ENCODE measurements around the gene ADGRG3. TPM values are rescaled to one million over a fixed set of nuclear protein-coding genes. Genes with fewer than 3 reads are reported as not detected.

ADGRG3 gene
- total and polyA plus RNA-seq, 2 experiments from 2014 or later: not detected

DNA sequence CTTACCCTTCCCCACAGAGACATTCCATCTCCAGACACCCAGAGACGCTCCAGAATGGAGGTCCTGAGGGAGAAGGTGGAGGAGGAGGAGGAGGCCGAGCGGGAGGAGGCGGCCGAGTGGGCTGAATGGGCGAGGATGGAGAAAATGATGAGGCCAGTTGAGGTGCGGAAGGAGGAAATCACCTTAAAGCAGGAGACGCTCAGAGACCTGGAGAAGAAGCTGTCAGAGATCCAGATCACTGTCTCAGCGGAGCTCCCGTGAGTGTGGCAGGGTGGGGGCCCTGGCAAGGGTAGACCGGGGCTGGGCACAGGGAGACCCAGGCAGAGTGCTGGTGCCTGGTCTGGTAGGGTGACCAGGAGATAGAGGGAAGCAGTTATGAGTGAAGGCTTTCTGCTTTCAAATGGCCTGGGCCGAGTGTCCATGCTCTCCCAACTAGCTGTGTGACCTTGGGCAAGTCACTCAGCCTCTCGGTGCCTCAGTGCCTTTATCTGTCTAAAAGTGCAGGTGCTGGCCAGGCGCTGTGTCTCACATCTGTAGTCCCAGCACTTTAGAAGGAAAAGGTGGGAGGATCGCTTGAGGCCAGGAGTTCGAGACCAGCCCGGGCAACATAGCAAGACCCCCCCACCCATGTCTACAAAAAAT lies 29.9 kb downstream of the ADGRG3 start:
- no peaks in the 10 kb centered on the region for H3K36me3 Mint-ChIP-seq (ENCODE audit: low read depth)
- H3K4me3 ChIP-seq: no peak overlapping the region
- no peaks in the 10 kb centered on the region for H3K79me2 ChIP-seq (replicated peaks; ENCODE audit: insufficient read depth)
- no peaks in the 10 kb centered on the region for H4K20me1 ChIP-seq (replicated peaks; ENCODE audit: insufficient read depth)
- no peaks in the 10 kb centered on the region for H3F3A ChIP-seq (replicated peaks; ENCODE audit: low read depth)
- H3K27ac ChIP-seq (ENCODE audit: low read depth): no peak overlapping the region
- no peaks in the 10 kb centered on the region for H3K36me3 ChIP-seq (ENCODE audit: insufficient read depth)
- no peaks in the 10 kb centered on the region for H3K4me1 ChIP-seq (ENCODE audit: insufficient read depth)
- H3K27me3 Mint-ChIP-seq (ENCODE audit: insufficient read depth, low read depth, poor library complexity): peaks cover 3% of the 10 kb centered on the region
- DNase-seq (ENCODE audit: low spot score) (no peak), ATAC-seq (no peak)
- H3K9me2 ChIP-seq (ENCODE audit: insufficient read depth): no peaks in the 10 kb centered on the region
- H3K9me3 Mint-ChIP-seq: no peaks in the 10 kb centered on the region; the same call in 2 of the 3 replicates
- no peaks in the 10 kb centered on the region for H3K27me3 ChIP-seq (ENCODE audit: insufficient read depth)
- H3K4me1 Mint-ChIP-seq: peaks cover 3% of the 10 kb centered on the region; the same call in 2 of the 3 replicates
- H3K27ac Mint-ChIP-seq: no peak overlapping the region
- TF ChIP-seq CREB1 (CRISPR knock-in tag; IDR thresholded peaks at IDR 0.05; ENCODE audit: low read depth): no peak
- no peak for TF ChIP-seq POLR2AphosphoS5 (IDR thresholded peaks at IDR 0.05; ENCODE audit: low read depth)
- TF ChIP-seq, protein P1, sequence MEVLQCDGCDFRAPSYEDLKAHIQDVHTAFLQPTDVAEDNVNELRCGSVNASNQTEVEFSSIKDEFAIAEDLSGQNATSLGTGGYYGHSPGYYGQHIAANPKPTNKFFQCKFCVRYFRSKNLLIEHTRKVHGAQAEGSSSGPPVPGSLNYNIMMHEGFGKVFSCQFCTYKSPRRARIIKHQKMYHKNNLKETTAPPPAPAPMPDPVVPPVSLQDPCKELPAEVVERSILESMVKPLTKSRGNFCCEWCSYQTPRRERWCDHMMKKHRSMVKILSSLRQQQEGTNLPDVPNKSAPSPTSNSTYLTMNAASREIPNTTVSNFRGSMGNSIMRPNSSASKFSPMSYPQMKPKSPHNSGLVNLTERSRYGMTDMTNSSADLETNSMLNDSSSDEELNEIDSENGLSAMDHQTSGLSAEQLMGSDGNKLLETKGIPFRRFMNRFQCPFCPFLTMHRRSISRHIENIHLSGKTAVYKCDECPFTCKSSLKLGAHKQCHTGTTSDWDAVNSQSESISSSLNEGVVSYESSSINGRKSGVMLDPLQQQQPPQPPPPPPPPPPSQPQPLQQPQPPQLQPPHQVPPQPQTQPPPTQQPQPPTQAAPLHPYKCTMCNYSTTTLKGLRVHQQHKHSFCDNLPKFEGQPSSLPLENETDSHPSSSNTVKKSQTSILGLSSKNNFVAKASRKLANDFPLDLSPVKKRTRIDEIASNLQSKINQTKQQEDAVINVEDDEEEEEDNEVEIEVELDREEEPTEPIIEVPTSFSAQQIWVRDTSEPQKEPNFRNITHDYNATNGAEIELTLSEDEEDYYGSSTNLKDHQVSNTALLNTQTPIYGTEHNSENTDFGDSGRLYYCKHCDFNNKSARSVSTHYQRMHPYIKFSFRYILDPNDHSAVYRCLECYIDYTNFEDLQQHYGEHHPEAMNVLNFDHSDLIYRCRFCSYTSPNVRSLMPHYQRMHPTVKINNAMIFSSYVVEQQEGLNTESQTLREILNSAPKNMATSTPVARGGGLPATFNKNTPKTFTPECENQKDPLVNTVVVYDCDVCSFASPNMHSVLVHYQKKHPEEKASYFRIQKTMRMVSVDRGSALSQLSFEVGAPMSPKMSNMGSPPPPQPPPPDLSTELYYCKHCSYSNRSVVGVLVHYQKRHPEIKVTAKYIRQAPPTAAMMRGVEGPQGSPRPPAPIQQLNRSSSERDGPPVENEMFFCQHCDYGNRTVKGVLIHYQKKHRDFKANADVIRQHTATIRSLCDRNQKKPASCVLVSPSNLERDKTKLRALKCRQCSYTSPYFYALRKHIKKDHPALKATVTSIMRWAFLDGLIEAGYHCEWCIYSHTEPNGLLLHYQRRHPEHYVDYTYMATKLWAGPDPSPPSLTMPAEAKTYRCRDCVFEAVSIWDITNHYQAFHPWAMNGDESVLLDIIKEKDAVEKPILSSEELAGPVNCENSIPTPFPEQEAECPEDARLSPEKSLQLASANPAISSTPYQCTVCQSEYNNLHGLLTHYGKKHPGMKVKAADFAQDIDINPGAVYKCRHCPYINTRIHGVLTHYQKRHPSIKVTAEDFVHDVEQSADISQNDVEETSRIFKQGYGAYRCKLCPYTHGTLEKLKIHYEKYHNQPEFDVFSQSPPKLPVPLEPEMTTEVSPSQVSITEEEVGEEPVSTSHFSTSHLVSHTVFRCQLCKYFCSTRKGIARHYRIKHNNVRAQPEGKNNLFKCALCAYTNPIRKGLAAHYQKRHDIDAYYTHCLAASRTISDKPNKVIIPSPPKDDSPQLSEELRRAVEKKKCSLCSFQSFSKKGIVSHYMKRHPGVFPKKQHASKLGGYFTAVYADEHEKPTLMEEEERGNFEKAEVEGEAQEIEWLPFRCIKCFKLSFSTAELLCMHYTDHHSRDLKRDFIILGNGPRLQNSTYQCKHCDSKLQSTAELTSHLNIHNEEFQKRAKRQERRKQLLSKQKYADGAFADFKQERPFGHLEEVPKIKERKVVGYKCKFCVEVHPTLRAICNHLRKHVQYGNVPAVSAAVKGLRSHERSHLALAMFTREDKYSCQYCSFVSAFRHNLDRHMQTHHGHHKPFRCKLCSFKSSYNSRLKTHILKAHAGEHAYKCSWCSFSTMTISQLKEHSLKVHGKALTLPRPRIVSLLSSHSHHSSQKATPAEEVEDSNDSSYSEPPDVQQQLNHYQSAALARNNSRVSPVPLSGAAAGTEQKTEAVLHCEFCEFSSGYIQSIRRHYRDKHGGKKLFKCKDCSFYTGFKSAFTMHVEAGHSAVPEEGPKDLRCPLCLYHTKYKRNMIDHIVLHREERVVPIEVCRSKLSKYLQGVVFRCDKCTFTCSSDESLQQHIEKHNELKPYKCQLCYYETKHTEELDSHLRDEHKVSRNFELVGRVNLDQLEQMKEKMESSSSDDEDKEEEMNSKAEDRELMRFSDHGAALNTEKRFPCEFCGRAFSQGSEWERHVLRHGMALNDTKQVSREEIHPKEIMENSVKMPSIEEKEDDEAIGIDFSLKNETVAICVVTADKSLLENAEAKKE (CRISPR knock-in tag; IDR thresholded peaks at IDR 0.05): no peak
- no peak for TF ChIP-seq NANOG (IDR thresholded peaks at IDR 0.05; ENCODE audit: borderline replicate concordance)
- TF ChIP-seq, protein P2, sequence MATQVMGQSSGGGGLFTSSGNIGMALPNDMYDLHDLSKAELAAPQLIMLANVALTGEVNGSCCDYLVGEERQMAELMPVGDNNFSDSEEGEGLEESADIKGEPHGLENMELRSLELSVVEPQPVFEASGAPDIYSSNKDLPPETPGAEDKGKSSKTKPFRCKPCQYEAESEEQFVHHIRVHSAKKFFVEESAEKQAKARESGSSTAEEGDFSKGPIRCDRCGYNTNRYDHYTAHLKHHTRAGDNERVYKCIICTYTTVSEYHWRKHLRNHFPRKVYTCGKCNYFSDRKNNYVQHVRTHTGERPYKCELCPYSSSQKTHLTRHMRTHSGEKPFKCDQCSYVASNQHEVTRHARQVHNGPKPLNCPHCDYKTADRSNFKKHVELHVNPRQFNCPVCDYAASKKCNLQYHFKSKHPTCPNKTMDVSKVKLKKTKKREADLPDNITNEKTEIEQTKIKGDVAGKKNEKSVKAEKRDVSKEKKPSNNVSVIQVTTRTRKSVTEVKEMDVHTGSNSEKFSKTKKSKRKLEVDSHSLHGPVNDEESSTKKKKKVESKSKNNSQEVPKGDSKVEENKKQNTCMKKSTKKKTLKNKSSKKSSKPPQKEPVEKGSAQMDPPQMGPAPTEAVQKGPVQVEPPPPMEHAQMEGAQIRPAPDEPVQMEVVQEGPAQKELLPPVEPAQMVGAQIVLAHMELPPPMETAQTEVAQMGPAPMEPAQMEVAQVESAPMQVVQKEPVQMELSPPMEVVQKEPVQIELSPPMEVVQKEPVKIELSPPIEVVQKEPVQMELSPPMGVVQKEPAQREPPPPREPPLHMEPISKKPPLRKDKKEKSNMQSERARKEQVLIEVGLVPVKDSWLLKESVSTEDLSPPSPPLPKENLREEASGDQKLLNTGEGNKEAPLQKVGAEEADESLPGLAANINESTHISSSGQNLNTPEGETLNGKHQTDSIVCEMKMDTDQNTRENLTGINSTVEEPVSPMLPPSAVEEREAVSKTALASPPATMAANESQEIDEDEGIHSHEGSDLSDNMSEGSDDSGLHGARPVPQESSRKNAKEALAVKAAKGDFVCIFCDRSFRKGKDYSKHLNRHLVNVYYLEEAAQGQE (IDR thresholded peaks at IDR 0.05; ENCODE audit: unreplicated experiment): no peak
- TF ChIP-seq EZH2 (IDR thresholded peaks at IDR 0.05; ENCODE audit: low read depth, unreplicated experiment): no peak
- TF ChIP-seq ZNF331 (CRISPR knock-in tag; IDR thresholded peaks at IDR 0.05; ENCODE audit: low read depth): no peak
- TF ChIP-seq STAT1 (IDR thresholded peaks at IDR 0.05; ENCODE audit: unreplicated experiment): no peak
- no peak for TF ChIP-seq JUNB (IDR thresholded peaks at IDR 0.05; ENCODE audit: unreplicated experiment)
- TF ChIP-seq CTCF (conservative IDR thresholded peaks at IDR 0.05; ENCODE audit: low read depth in 2 of 2): no peak
- no peak for TF ChIP-seq ZNF114 (CRISPR knock-in tag; IDR thresholded peaks at IDR 0.05)
- TF ChIP-seq ETS1 (IDR thresholded peaks at IDR 0.05): no peak
- no peak for TF ChIP-seq EZH2phosphoT487 (IDR thresholded peaks at IDR 0.05; ENCODE audit: unreplicated experiment)
- H3K4me3 Mint-ChIP-seq: no peak overlapping the region
- H2AFZ ChIP-seq: no peak overlapping the region
- no peak overlapping the region for H3K4me2 ChIP-seq

All from GM23338 (cell line).